GM13976 (cell line): ENCODE data around the gene CDH23.

Source experiments
- DNase-seq: peaks from one replicate; pipeline ENCODE4 v3.0.0; 2012; ENCODE audit warnings: low spot score
- in situ Hi-C: fragments of 300-500 bp; cut with MboI; formaldehyde crosslinking; loops from one replicate; pipeline ENCODE4 v1.12.0; 2022; ENCODE audit warnings: low sequenced_read_pairs, mixed read lengths, inconsistent platforms; ENCODE audit not compliant: unreplicated experiment
- TF ChIP-seq, protein P1 (sequence below): IDR thresholded peaks from 2 replicates; pipeline ENCODE4 v1.5.1; 2012; ENCODE audit warnings: borderline replicate concordance, mild to moderate bottlenecking; ENCODE audit not compliant: insufficient read depth; ENCODE audit errors: extremely low read depth, missing control alignments, control extremely low read depth

CDH23 gene

GRCh38 chr10:71788954-71789353 lies 392.2 kb downstream of the CDH23 start:
- no peak for DNase-seq
- in situ Hi-C loops = no loop called here

GRCh38 chr10:71789871-71790270 lies 393.2 kb downstream of the CDH23 start:
- in situ Hi-C loops = no loop called here
- TF ChIP-seq, protein P1, sequence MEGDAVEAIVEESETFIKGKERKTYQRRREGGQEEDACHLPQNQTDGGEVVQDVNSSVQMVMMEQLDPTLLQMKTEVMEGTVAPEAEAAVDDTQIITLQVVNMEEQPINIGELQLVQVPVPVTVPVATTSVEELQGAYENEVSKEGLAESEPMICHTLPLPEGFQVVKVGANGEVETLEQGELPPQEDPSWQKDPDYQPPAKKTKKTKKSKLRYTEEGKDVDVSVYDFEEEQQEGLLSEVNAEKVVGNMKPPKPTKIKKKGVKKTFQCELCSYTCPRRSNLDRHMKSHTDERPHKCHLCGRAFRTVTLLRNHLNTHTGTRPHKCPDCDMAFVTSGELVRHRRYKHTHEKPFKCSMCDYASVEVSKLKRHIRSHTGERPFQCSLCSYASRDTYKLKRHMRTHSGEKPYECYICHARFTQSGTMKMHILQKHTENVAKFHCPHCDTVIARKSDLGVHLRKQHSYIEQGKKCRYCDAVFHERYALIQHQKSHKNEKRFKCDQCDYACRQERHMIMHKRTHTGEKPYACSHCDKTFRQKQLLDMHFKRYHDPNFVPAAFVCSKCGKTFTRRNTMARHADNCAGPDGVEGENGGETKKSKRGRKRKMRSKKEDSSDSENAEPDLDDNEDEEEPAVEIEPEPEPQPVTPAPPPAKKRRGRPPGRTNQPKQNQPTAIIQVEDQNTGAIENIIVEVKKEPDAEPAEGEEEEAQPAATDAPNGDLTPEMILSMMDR = no peak
- no peak for DNase-seq

More at GRCh38 chr10:71788954-71789353, 392.2 kb downstream of the CDH23 start:
- TF ChIP-seq, protein P1 = no peak

GRCh38 chr10:71790749-71791440 lies 394.2 kb downstream of the CDH23 start:
- TF ChIP-seq, protein P1 = no peak
- peak; percentile 67 for DNase-seq
- in situ Hi-C loops = no loop called here

GRCh38 chr10:71795248-71795647 lies 398.5 kb downstream of the CDH23 start:
- DNase-seq = no peak
- in situ Hi-C loops = no loop called here

DNA sequence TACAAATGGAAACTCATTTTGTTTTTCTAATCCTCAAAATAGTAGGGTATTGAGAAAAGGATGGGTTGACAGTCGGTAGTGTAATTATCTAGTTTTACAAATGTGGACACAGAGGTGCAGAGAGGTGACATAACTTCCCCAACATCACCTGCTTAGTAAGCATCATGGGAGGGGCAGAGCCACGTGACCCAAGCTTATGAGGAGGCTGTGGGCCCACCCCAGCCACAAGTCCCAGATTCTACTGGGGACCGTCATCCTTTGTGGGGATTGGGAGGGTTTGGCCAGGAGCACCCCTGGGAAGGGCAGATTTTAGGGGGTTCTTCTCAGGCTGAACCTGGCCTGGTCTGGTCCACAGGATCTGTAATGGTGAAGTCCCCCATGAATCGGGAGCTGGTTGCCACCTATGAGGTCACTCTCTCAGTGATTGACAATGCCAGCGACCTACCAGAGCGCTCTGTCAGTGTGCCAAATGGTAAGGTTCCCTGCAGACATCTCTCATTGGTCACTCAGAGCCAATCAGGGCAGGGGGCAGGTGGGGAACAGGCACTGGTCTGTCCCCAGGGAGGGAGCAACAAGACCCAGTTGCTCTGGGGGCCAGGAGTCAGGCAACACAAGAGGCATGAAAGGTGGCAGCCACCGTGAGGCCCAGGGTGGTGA lies 400.2 kb downstream of the CDH23 start:
- in situ Hi-C loops = no loop called here

More at GRCh38 chr10:71795248-71795647, 398.5 kb downstream of the CDH23 start:
- TF ChIP-seq, protein P1 = no peak

GRCh38 chr10:71797533-71798307 lies 401.0 kb downstream of the CDH23 start:
- TF ChIP-seq, protein P1 = no peak
- in situ Hi-C loops = no loop called here
- no peak for DNase-seq

More for the DNA sequence above, 400.2 kb downstream of the CDH23 start:
- TF ChIP-seq, protein P1 = no peak
- DNase-seq = no peak
